Hepatocyte (in vitro differentiated cells): ENCODE measurements around the gene C19orf85. TPM values are rescaled to one million over a fixed set of nuclear protein-coding genes. Genes with fewer than 3 reads are reported as not detected.

Experiments
- DNase-seq: peaks from one replicate; pipeline ENCODE4 v3.0.0-alpha.2; 2016; ENCODE audit warnings: low spot score
- H2AFZ ChIP-seq: fragments of 200-600 bp; sonication (generic); 2 replicates; pipeline ENCODE4 v1.6.0; 2016; ENCODE audit warnings: antibody characterized with exemption, mild to moderate bottlenecking
- H3K27ac ChIP-seq: fragments of 200-600 bp; sonication (generic); 2 replicates; pipeline ENCODE4 v1.5.1; 2016; ENCODE audit warnings: mild to moderate bottlenecking
- H3K27me3 ChIP-seq: fragments of 200-600 bp; sonication (generic); 2 replicates; pipeline ENCODE4 v1.6.1; 2016
- H3K36me3 ChIP-seq: fragments of 200-600 bp; sonication (generic); replicated peaks from 2 replicates; pipeline ENCODE4 v1.5.1; 2016; ENCODE audit warnings: low read depth; ENCODE audit not compliant: insufficient read depth
- H3K4me1 ChIP-seq: fragments of 200-600 bp; sonication (generic); 2 replicates; pipeline ENCODE4 v1.5.1; 2016; ENCODE audit warnings: mild to moderate bottlenecking, moderate library complexity; ENCODE audit not compliant: insufficient read depth
- H3K4me2 ChIP-seq: fragments of 200-600 bp; sonication (generic); 2 replicates; pipeline ENCODE4 v1.6.0; 2016
- H3K4me3 ChIP-seq: fragments of 200-600 bp; sonication (generic); 2 replicates; pipeline ENCODE4 v1.5.1; 2016; ENCODE audit warnings: mild to moderate bottlenecking
- H3K79me2 ChIP-seq: fragments of 200-600 bp; sonication (generic); 2 replicates; pipeline ENCODE4 v1.6.0; 2017; ENCODE audit warnings: mild to moderate bottlenecking
- H3K9me2 ChIP-seq: fragments of 200-600 bp; sonication (generic); replicated peaks from 2 replicates; pipeline ENCODE4 v1.6.0; 2017; ENCODE audit warnings: mild to moderate bottlenecking; ENCODE audit not compliant: insufficient read depth
- H3K9me3 ChIP-seq: fragments of 200-600 bp; sonication (generic); 2 replicates; pipeline ENCODE4 v1.5.1; 2016; ENCODE audit warnings: low read depth, mild to moderate bottlenecking
- H4K20me1 ChIP-seq: fragments of 200-600 bp; sonication (generic); 2 replicates; pipeline ENCODE4 v1.6.0; 2016; ENCODE audit warnings: mild to moderate bottlenecking; ENCODE audit not compliant: insufficient read depth, poor library complexity, severe bottlenecking
- CTCF ChIP-seq: fragments of 200-600 bp; sonication (generic); IDR thresholded peaks from 2 replicates; pipeline ENCODE4 v1.5.1; 2016; ENCODE audit warnings: antibody characterized with exemption, mild to moderate bottlenecking; ENCODE audit not compliant: poor library complexity
- EZH2 ChIP-seq: fragments of 200-600 bp; sonication (generic); IDR thresholded peaks from 2 replicates; pipeline ENCODE4 v1.6.1; 2016; ENCODE audit warnings: antibody characterized with exemption, mild to moderate bottlenecking, borderline replicate concordance
- EZH2phosphoT487 ChIP-seq: fragments of 200-600 bp; sonication (generic); IDR thresholded peaks from one replicate; pipeline ENCODE4 v1.6.1; 2018; ENCODE audit warnings: antibody characterized with exemption, mild to moderate bottlenecking, low read depth, moderate library complexity; ENCODE audit not compliant: unreplicated experiment, severe bottlenecking
- WGBS: methylation state at CpG from one replicate; pipeline ENCODE4 v1.1.6; 2016; ENCODE audit warnings: low lambda C conversion rate; ENCODE audit errors: missing lambda C conversion rate; 5-methylcytosine and 5-hydroxymethylcytosine counted together
- polyA plus RNA-seq: library from polyadenylated mRNA; unstranded; fragments of >200 nt; fragmentation: Nextera tagmentation; extraction: Ambion mirVana; gene quantifications from 2 replicates; pipeline ENCODE4 v1.2.1, GENCODE V29; 2016
- total RNA-seq: library from RNA; depleted of rRNA; stranded (reverse); fragments of >200 nt; gene quantifications from 2 replicates; pipeline ENCODE4 v1.2.3, GENCODE V29; 2014

C19orf85 gene
- total and polyA plus RNA-seq, 2 experiments from 2014 or later, result not detected

- Histone ChIP-seq H2AFZ (no peak overlapping the region), H3K4me1 (peaks cover 4% of the 10 kb centered on the region), H3K79me2 (peaks cover 11% of the 10 kb centered on the region), H3K4me2 (no peak overlapping the region), H4K20me1 (peaks cover 7% of the 10 kb centered on the region), H3K4me3 (no peak overlapping the region), H3K27ac (no peak overlapping the region), H3K9me2 (no peaks in the 10 kb centered on the region), H3K27me3 (peaks cover 2% of the 10 kb centered on the region), H3K36me3 (no peaks in the 10 kb centered on the region), H3K9me3 (no peaks in the 10 kb centered on the region)
- 89% methylated on average over 16 of the region's 16 CpGs for WGBS
- DNase-seq, result no peak
- TF ChIP-seq EZH2phosphoT487 (no peak), CTCF (no peak), EZH2 (no peak)
Measured at GRCh38 chr19:55457683-55458457, 6.7 kb downstream of the C19orf85 start.

- H3K27ac ChIP-seq, result no peak overlapping the region
- H3K27me3 ChIP-seq, result peaks cover 14% of the 10 kb centered on the region
- peaks cover 15% of the 10 kb centered on the region for H3K4me1 ChIP-seq
- no peak overlapping the region for H2AFZ ChIP-seq
- TF ChIP-seq EZH2 (no peak), EZH2phosphoT487 (no peak), CTCF (no peak)
- H3K9me2 ChIP-seq, result no peaks in the 10 kb centered on the region
- no peaks in the 10 kb centered on the region for H3K9me3 ChIP-seq
- H3K36me3 ChIP-seq, result no peaks in the 10 kb centered on the region
- peaks cover 11% of the 10 kb centered on the region for H3K79me2 ChIP-seq
- no peak overlapping the region for H3K4me3 ChIP-seq
- H3K4me2 ChIP-seq, result no peak overlapping the region
- WGBS, result 96% methylated on average over 13 of the region's 14 CpGs
- H4K20me1 ChIP-seq, result peaks cover 7% of the 10 kb centered on the region
- DNase-seq, result no peak
Measured at GRCh38 chr19:55456347-55456746, 8.2 kb downstream of the C19orf85 start.

GRCh38 chr19:55455576-55456235, 8.8 kb downstream of the C19orf85 start:
- peaks cover 15% of the 10 kb centered on the region for H3K4me1 ChIP-seq

More at GRCh38 chr19:55455576-55456235, 8.8 kb downstream of the C19orf85 start:
- Histone ChIP-seq H3K27me3 (peaks cover 16% of the 10 kb centered on the region), H3K9me3 (no peaks in the 10 kb centered on the region), H4K20me1 (peaks cover 7% of the 10 kb centered on the region), H3K9me2 (no peaks in the 10 kb centered on the region), H3K4me2 (no peak overlapping the region), H3K79me2 (peaks cover 11% of the 10 kb centered on the region), H2AFZ (no peak overlapping the region), H3K36me3 (no peaks in the 10 kb centered on the region), H3K4me3 (no peak overlapping the region), H3K27ac (no peak overlapping the region)
- DNase-seq, result no peak
- WGBS, result 87% methylated on average over 10 of the region's 11 CpGs
- TF ChIP-seq CTCF, result no peak
- TF ChIP-seq EZH2phosphoT487, result no peak
- no peak for TF ChIP-seq EZH2
